GM18498 (cell line): ENCODE measurements around the gene RAB40B.

ENCODE experiments used
- ATAC-seq: cut with Tn5 transposase; IDR thresholded peaks from one replicate; pipeline ENCODE4 v1.9.1; 2021; ENCODE audit warnings: mild to moderate bottlenecking, moderate library complexity; ENCODE audit not compliant: unreplicated experiment

Gene RAB40B

GRCh38 chr17:82619641-82620040 is 78.9 kb downstream of the RAB40B start:
- ATAC-seq = no peak

GRCh38 chr17:82619211-82619610 is 79.3 kb downstream of the RAB40B start:
- ATAC-seq = no peak

GRCh38 chr17:82616021-82616711 is 82.3 kb downstream of the RAB40B start:
- no peak for ATAC-seq

GRCh38 chr17:82615084-82616020 is 83.1 kb downstream of the RAB40B start:
- no peak for ATAC-seq

DNA sequence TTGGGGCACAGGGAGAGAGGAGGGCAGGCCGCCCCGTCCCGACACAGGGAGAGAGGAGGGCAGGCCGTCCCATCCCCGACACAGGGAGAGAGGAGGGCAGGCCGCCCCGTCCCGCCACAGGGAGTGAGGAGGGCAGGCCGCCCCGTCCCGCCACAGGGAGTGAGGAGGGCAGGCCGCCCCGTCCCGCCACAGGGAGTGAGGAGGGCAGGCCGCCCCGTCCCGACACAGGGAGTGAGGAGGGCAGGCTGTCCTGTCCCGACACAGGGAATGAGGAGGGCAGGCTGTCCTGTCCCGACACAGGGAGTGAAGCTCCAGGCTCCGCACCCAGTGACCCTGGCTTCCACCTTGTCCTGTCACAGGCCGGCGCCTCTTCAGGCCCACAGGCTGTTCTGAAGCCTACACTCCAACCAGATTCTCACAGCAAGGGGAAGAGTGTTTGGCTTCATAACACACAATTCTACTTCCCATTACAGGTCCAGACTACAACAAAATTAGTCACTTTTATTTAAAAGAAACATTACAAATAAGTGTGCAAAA is 84.3 kb downstream of the RAB40B start:
- no peak for ATAC-seq

GRCh38 chr17:82613283-82614094 is 85.0 kb downstream of the RAB40B start:
- ATAC-seq = no peak

GRCh38 chr17:82611140-82612058 is 87.1 kb downstream of the RAB40B start:
- ATAC-seq = no peak

GRCh38 chr17:82609655-82610054 is 88.8 kb downstream of the RAB40B start:
- no peak for ATAC-seq

DNA sequence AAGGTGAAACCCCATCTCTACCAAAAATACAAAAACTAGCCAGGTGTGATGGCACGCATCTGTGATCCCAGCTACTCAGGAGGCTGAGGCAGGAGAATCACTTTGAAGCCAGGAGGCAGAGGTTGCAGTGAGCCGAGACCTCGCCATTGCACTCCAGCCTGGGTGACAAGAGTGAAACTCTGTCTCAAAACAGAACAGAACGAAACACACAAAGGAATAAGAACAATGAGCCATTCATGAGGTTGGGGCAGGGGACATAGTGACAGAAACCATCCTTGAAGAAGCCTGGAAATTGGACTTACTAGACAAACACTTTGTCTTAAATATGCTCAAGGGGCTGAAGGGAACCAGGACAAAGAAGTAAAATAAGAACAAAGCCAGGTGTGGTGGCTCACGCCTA is 89.7 kb downstream of the RAB40B start:
- ATAC-seq = no peak

DNA sequence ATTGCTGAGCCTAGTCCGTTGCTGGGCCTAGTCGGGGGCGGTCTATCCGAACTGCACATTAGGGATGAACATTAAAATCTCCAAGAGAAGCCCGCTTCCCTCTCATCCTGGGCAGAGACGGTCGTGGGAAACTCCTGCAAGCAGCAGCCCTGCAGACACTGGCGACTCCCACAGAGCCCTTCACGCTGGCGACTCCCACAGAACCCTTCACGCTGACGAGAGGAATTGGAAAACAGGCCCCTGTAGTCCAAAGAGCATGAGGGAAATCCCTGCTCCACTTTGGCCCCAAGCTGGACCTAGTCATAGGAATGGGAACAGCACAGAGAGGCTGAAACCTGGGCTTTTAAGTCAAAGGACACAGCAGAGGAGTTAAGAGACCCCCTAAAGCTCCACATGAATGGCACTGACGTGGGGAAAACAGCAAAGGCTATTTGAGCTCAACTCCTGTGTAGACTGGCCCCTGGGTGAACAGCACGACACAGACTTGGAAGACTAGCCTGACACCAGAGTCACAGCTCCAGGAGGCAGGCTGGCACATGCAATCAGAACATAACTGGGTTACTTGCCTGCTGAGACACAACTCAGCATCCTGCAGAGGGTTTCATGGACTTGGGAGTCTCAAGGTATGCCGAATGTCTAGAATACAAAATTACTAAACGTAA is 92.4 kb downstream of the RAB40B start:
- ATAC-seq = no peak
